Endothelial cell of umbilical vein (primary cell): Measurements from ENCODE around the gene CDKN2AIP.

ENCODE experiments used
- CTCF ChIP-seq, 2 donors: IDR thresholded peaks; 1 replicate in 1 of 2; 2 replicates in 1 of 2; pipeline ENCODE4 v1.5.1; 2011; ENCODE audit warnings: low read length in 2 of 2, mild to moderate bottlenecking in 2 of 2, moderate library complexity in 2 of 2, control low read depth in 1 of 2, inconsistent platforms in 1 of 2, low read depth in 1 of 2; ENCODE audit not compliant: insufficient read depth in 1 of 2; ENCODE audit errors: extremely low read depth in 1 of 2
- EZH2 ChIP-seq: IDR thresholded peaks from 2 replicates; pipeline ENCODE4 v1.6.1; 2012; ENCODE audit warnings: borderline replicate concordance, low read depth, mild to moderate bottlenecking, moderate library complexity, low read length, inconsistent platforms; ENCODE audit not compliant: severe bottlenecking
- FOS ChIP-seq: IDR thresholded peaks from 2 replicates; pipeline ENCODE4 v1.6.1; 2011; ENCODE audit warnings: mild to moderate bottlenecking, low read length, moderate library complexity, borderline replicate concordance; ENCODE audit not compliant: insufficient read depth
- GATA2 ChIP-seq: IDR thresholded peaks from 2 replicates; pipeline ENCODE4 v1.7.0; 2011; ENCODE audit warnings: low read depth, mild to moderate bottlenecking, moderate library complexity, mixed read lengths, low read length; ENCODE audit not compliant: insufficient read length, insufficient read depth
- JUN ChIP-seq: IDR thresholded peaks from 2 replicates; pipeline ENCODE4 v1.6.1; 2011; ENCODE audit warnings: borderline replicate concordance, low read depth; ENCODE audit not compliant: insufficient read length, insufficient read depth
- MAX ChIP-seq: IDR thresholded peaks from 2 replicates; pipeline ENCODE4 v1.6.1; 2011; ENCODE audit not compliant: insufficient read depth, insufficient read length
- MYC ChIP-seq: IDR thresholded peaks from one replicate; pipeline ENCODE4 v1.6.1; 2011; ENCODE audit warnings: mild to moderate bottlenecking, low read depth, low read length
- POLR2A ChIP-seq: IDR thresholded peaks from 2 replicates; pipeline ENCODE4 v1.6.1; 2012; ENCODE audit warnings: low read depth, mild to moderate bottlenecking, control low read depth, low read length
- POLR2AphosphoS5 ChIP-seq: IDR thresholded peaks from 2 replicates; pipeline ENCODE4 v1.6.1; 2012; ENCODE audit warnings: low read depth, mild to moderate bottlenecking, control low read depth, low read length, moderate library complexity; ENCODE audit not compliant: insufficient read depth

- TF ChIP-seq CTCF (IDR thresholded peaks at IDR 0.05; ENCODE audit: extremely low read depth in 1 of 2, insufficient read depth in 1 of 2, low read depth in 1 of 2, low read length in 2 of 2) = no peak
- TF ChIP-seq POLR2AphosphoS5 = no peak
- TF ChIP-seq EZH2 = no peak
- no peak for TF ChIP-seq POLR2A
- TF ChIP-seq MYC = no peak
- no peak for TF ChIP-seq JUN
- no peak for TF ChIP-seq FOS
- TF ChIP-seq MAX = no peak
- TF ChIP-seq GATA2 = no peak
Observed at GRCh38 chr4:183445097-183445428, 627 bp downstream of the CDKN2AIP start.
